GM12864 (cell line): ENCODE results near the gene NPIPB6.

Experiments
- DNase-seq: peaks from one replicate; pipeline ENCODE4 v3.0.0-alpha.2; 2011; ENCODE audit warnings: low read depth
- H3K4me3 ChIP-seq: 2 replicates; pipeline ENCODE4 v1.5.1; 2011; ENCODE audit warnings: mild to moderate bottlenecking, low read depth, low read length, control low read depth
- TF ChIP-seq, protein P1 (sequence below): IDR thresholded peaks from 2 replicates; pipeline ENCODE4 v1.5.1; 2011; ENCODE audit warnings: low read depth, mild to moderate bottlenecking, moderate library complexity, low read length, control low read depth, inconsistent platforms; ENCODE audit errors: missing control alignments

Gene NPIPB6

DNA sequence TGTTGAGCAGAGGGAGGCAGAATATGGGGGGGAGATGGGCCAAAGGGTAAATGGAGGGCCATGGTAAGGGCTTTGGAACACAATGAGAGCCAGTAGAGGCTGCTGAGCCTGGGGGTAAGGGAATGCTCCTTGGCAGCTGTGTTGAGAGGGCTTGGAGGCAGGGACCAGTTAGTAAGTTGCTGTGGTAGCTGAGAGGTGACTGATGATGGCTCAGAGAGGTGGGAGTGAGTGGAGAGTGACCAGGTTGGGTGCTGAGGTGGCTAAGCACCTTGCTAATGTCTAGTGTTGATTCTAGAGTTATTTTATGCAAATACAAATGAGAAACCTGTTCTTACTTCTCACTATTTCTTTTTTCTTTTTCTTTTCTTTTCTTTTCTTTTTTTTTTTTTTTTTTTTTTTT is 60.2 kb downstream of the NPIPB6 start:
- DNase-seq, result no peak
- H3K4me3 ChIP-seq, result no peak overlapping the region
- TF ChIP-seq, protein P1, sequence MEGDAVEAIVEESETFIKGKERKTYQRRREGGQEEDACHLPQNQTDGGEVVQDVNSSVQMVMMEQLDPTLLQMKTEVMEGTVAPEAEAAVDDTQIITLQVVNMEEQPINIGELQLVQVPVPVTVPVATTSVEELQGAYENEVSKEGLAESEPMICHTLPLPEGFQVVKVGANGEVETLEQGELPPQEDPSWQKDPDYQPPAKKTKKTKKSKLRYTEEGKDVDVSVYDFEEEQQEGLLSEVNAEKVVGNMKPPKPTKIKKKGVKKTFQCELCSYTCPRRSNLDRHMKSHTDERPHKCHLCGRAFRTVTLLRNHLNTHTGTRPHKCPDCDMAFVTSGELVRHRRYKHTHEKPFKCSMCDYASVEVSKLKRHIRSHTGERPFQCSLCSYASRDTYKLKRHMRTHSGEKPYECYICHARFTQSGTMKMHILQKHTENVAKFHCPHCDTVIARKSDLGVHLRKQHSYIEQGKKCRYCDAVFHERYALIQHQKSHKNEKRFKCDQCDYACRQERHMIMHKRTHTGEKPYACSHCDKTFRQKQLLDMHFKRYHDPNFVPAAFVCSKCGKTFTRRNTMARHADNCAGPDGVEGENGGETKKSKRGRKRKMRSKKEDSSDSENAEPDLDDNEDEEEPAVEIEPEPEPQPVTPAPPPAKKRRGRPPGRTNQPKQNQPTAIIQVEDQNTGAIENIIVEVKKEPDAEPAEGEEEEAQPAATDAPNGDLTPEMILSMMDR, result no peak

- DNase-seq, result no peak
- TF ChIP-seq, protein P1, result no peak
- H3K4me3 ChIP-seq, result no peak overlapping the region
Measured at GRCh38 chr16:28301620-28302019, 61.7 kb downstream of the NPIPB6 start.

DNA sequence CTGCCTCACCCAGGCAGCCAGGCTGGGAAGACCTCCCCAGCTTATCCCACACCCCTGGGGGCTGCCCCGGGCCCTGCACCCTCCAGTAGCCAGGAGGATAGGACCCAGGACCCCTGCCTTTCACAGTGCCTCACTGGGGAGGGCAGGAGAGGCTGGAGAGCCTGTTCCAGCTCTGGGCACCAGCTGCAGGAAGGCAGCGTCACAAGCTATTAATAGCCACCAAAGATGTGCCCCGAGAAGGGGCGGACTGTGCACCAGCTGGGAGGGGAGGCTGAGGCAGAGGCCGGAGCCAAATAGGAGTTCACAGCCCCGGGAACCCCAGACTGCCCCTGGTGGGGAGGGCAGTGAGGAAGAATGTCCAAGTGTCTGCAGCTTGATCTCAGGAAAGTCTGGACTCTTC is 62.2 kb downstream of the NPIPB6 start:
- no peak for DNase-seq
- H3K4me3 ChIP-seq, result no peak overlapping the region
- TF ChIP-seq, protein P1, result no peak

DNA sequence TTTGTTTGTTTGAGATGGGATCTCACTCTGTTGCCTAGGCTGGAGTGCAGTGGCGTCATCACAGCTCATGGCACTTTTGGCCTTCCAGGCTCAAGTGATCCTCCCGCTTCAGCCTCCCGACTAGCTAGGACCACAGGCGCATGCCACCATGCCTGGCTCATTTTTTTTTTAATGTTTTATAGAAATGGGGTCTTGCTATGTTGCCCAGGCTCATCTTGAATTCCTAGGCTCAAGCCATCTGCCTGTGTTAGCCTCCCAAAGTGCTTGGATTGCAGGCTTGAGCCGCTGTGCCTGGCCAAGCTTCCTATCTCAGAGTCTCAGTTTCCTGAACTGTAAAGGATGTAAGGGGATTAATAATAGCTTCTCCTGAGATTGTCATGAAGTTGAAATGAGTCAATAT is 63.0 kb downstream of the NPIPB6 start:
- H3K4me3 ChIP-seq, result no peak overlapping the region
- TF ChIP-seq, protein P1, result no peak
- no peak for DNase-seq

DNA sequence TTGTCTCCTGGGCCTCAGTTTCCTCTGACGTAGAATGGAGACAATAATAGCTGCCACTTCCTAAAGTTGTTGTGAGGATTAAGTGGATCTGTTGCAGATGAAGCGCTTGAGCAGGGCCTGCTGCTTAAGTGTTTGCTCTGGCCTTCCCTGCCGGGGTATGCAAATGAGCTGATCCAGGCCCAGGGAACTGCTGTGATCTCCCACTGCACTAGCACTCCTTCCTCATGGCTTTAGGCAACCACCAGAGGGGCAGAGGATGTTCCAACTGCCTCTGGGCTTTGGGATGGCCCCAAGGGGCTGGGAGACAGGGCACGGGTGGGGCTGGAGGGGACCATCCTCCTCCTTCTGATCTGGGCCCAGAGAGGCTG is 64.8 kb downstream of the NPIPB6 start:
- H3K4me3 ChIP-seq, result no peak overlapping the region
- DNase-seq, result no peak
- TF ChIP-seq, protein P1, result no peak

GRCh38 chr16:28297784-28298510 is 65.4 kb downstream of the NPIPB6 start:
- no peak for DNase-seq
- TF ChIP-seq, protein P1, result no peak
- H3K4me3 ChIP-seq, result no peak overlapping the region

DNA sequence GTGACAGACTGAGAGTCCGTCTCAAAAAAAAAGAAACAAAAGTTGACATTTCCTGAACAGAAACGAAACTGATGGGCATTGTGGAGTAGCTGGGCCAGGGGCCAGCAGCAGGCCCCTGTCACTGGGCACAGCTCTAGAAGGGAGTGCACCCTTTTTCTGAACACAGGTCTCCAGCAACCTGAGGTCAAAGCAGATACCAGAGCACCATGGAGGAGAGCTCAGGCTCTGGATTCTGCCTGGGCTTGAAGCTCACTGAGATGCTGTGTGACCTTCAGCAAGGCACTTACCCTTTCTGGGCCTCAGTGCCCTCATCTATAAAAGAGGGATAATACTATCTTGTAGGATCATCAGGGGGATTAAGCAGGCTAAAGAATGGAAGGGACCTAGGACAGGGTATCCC is 66.0 kb downstream of the NPIPB6 start:
- no peak for DNase-seq
- TF ChIP-seq, protein P1, result no peak
- no peak overlapping the region for H3K4me3 ChIP-seq
